H54 (cell line): ENCODE results near the gene SLC49A4.
A peak's percentile ranks its signal among the peaks of the same experiment; 100 is the strongest.

ENCODE experiments used
- DNase-seq: peaks from one replicate; pipeline ENCODE4 v3.0.0; 2011; ENCODE audit warnings: low spot score, mixed read lengths; ENCODE audit not compliant: insufficient read length
- FAIRE-seq: peaks from 3 replicates; lab custom pipeline; 2011; peaks lifted over from hg19 to GRCh38; lab: Jason Lieb, UNC
- POLR2A ChIP-seq: IDR thresholded peaks from 2 replicates; pipeline ENCODE4 v1.6.1; 2011; ENCODE audit warnings: low read depth, mild to moderate bottlenecking, low read length

SLC49A4 gene

DNA sequence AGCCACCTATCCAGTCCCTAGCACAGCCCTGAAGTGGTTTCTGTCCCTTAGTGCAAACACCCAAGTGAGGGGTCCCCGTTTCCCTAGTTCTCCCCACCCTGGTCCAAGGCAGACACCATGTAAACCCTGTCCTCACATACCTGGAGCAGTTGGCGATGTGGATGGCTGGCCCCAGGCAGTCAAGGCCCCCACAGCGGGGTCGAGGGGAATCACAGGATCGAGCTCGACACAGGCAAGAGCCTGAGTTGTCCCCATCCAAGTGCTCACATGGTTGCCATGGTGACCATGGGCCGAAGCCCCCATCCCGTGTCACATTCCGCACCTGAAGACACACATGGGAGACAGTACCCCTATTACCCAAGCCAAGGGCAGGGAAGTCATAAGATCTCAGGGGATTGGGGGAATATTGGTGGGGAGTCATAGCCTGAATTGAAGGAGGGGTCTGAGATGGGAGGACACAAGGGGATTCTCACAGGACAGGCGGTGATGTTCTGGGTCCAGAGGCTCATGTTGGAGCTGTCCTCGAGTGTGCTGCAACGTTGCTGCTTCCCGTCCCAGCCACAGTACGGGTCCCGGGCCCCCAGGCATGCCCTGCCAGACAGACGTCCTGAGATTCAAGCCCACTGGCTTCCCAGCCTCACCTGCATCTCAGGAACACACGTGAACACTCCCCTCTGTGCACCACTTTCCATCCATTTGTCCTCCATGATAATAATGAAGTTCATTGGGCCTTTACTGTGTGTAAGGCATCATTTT, 120.6 kb downstream of the SLC49A4 start:
- DNase-seq (no peak), FAIRE-seq (no peak)
- TF ChIP-seq POLR2A, result no peak

DNA sequence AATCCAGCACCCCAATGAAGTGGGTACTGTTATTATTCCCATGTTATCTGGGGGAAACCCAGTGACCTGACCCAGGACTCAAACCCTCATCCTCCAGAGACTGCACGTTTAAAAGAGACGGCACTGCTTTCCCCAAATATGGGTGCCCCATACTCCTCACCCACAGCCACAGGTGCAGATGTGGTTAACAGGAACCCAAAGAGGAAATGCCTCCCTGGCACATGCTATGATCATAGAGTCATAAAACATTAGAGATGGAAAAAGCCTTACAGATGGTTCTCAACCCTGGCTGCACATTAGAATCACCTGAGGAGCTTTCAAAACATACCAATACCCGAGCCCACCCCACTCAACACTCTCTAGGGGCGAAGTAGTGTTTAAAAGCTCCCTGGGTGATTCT, 121.2 kb downstream of the SLC49A4 start:
- DNase-seq (no peak), FAIRE-seq (no peak)
- no peak for TF ChIP-seq POLR2A

- DNase-seq (no peak), FAIRE-seq (no peak)
- no peak for TF ChIP-seq POLR2A
Observed at GRCh38 chr3:122916580-122916979, 121.7 kb downstream of the SLC49A4 start.

GRCh38 chr3:122917412-122917811, 122.5 kb downstream of the SLC49A4 start:
- no peak for TF ChIP-seq POLR2A
- DNase-seq, result no peak
- no peak for FAIRE-seq

DNA sequence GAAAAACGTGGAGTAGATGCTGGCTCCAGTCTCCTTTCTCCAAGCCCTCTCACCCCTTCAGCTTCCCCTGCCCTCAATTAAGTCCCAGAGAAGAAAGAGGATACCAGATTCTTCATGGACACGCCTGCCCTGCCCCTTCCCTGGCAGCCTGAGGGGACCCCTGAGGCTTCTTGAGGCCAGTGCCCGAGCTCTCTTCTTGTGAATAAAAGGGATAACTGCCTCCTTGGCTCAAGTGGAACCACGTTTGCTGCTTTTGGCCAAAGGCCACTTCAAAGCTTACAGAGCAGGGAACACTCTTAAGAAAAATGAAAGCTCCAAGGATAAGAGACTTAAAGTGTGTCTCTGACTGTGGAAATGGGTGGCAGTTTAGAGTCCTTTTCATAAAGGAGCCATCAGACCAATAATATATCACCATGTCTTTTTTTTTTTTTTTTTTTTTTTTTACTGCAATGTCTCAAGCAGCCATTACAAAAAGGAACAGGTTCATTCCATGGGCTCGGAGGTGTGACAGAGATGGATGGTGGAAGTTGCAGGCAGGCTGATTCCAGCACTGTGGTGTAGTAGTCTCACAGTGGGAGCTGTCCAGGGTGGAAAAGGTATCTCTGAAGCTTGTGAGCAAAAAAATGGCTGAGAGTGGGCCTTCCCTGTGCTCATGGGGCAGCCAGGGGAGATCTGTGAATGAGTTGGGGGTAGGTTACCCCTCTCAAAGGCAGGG, 123.9 kb downstream of the SLC49A4 start:
- TF ChIP-seq POLR2A, result no peak
- peak; percentile 37 for DNase-seq
- FAIRE-seq, result no peak

DNA sequence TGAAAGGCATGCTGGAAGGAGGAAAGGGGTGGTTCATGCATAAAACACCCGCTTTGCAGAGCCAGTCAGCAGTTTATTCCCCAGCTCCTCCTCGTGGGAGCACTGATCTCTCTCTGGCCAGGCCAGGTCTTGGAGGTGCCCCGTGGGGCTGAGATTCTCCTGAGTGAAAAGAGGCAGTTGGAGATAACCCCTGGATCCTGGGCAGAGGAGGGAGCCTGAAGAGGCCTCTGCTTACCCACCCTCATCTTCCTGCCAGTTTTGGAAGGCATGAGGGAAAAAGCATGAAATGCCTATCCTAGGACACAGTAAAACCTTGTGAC, 124.4 kb downstream of the SLC49A4 start:
- DNase-seq (no peak), FAIRE-seq (no peak)
- TF ChIP-seq POLR2A, result no peak

DNA sequence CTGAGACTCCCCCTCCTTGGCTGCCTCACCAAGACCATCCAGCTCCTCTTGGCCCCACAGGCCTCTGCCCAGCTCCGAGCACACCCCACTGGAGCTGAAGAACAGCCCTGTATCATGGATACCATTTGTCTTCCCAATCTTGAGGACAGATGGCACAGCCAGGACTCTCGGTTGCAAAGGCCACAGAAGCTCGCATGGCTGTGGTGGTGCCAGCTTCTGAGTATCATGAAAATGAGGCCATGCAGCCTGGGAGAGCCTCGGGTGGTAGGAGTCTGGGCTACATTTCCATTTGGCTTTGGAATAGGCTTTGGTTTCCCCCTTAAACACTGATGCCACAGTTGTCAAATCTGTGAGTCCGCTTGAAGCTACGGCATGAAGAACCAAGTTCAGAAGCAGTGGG, 126.1 kb downstream of the SLC49A4 start:
- DNase-seq (no peak), FAIRE-seq (no peak)
- no peak for TF ChIP-seq POLR2A

GRCh38 chr3:122921791-122922651, 127.2 kb downstream of the SLC49A4 start:
- TF ChIP-seq POLR2A, result no peak
- DNase-seq, result no peak
- FAIRE-seq, result no peak

- no peak for FAIRE-seq
- no peak for TF ChIP-seq POLR2A
- DNase-seq, result no peak
Observed at GRCh38 chr3:122923611-122924010, 128.7 kb downstream of the SLC49A4 start.

DNA sequence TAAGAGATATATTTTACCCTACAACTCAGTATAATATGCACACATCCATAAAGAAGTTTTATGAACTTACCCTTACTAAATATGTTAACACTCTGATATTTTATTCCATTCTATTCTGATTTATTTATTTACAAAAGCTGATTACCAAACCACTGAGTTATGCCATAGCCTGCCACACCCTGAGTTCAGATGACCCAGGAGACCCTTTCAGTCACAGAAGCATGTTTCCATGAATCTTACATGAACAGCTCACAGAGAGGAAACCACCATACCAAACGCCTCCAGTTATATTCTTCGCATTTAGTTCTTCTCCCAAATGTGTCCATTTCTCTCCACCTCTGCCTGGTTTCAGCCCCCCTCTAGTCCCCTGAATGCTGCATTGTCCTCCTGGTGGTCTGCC, 129.2 kb downstream of the SLC49A4 start:
- DNase-seq, result no peak
- no peak for FAIRE-seq
- no peak for TF ChIP-seq POLR2A

- no peak for FAIRE-seq
- TF ChIP-seq POLR2A, result no peak
- DNase-seq, result no peak
Observed at GRCh38 chr3:122925756-122926155, 130.9 kb downstream of the SLC49A4 start.

GRCh38 chr3:122926322-122926721, 131.5 kb downstream of the SLC49A4 start:
- TF ChIP-seq POLR2A, result no peak
- DNase-seq (no peak), FAIRE-seq (no peak)

DNA sequence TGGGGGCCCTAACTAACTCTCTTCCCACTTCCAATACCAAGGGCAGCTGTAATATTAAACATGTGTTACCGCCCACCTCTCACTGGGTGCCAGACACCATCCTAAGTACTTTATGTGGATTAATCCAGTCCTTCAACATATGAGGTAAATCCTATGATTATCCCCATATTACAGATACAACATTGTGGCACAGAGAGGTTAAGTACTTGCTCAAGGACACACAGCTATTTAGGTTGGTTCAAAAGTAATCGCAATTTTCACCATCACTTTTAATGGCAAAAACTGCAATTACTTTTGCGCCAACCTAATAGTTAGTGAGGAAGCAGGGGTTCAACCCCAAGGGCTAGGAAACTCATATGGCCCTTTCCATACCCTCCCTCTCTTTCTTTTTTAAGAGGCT, 131.9 kb downstream of the SLC49A4 start:
- DNase-seq, result no peak
- TF ChIP-seq POLR2A, result no peak
- no peak for FAIRE-seq

DNA sequence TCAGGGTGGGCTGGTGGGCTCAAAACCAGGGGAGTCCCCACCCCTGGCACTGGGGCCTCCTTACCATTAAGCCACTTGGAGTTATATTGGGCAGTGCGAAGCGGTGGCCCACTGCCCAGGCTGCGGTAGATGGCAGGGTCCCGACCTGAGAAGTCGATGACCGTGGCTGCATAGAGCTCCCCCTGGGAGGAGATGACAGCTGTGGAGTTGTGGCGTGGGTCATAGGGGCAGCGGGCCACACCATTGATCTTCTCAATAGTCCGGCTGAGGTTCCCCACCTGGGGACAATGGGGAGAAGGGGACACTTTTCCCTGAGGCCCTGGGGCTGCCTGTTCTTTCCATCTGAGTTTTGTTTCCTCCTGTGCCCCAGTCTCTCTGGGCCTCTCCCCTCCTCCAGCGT, 132.9 kb downstream of the SLC49A4 start:
- FAIRE-seq (no peak), DNase-seq (no peak)
- no peak for TF ChIP-seq POLR2A
